Calu3 (cell line): ENCODE results near the gene SIRPA. TPM values are rescaled to one million over a fixed set of nuclear protein-coding genes. Genes with fewer than 3 reads are reported as not detected.

Source experiments
- BruUV-seq: library from RNA; stranded (reverse); fragments of 400-500 nt; replicated peaks from 2 replicates; lab custom pipeline; 2021; lab: Mats Ljungman, UMichigan
- CTCF ChIA-PET: fragments of 300-600 bp; sonication (Branson Sonifier 250); formaldehyde crosslinking; loops from one replicate; lab custom pipeline; 2022; ENCODE audit warnings: antibody characterized with exemption; lab: Charles Lee
- DNase-seq: peaks from one replicate; pipeline ENCODE4 v3.0.0; 2022
- H3K27ac Mint-ChIP-seq: one replicate; pipeline ENCODE4 v1.8.0; 2022; ENCODE audit warnings: mixed read lengths; ENCODE audit not compliant: unreplicated experiment
- H3K27me3 Mint-ChIP-seq: one replicate; pipeline ENCODE4 v1.8.0; 2022; ENCODE audit warnings: mixed read lengths; ENCODE audit not compliant: unreplicated experiment
- H3K36me3 Mint-ChIP-seq: one replicate; pipeline ENCODE4 v1.8.0; 2022; ENCODE audit warnings: mild to moderate bottlenecking, moderate library complexity, mixed read lengths; ENCODE audit not compliant: insufficient read depth, unreplicated experiment
- H3K4me1 Mint-ChIP-seq: one replicate; pipeline ENCODE4 v1.8.0; 2022; ENCODE audit warnings: mild to moderate bottlenecking, low read depth, mixed read lengths; ENCODE audit not compliant: unreplicated experiment
- H3K4me3 Mint-ChIP-seq: one replicate; pipeline ENCODE4 v1.8.0; 2022; ENCODE audit warnings: mild to moderate bottlenecking, low read depth, moderate library complexity, mixed read lengths; ENCODE audit not compliant: unreplicated experiment
- H3K9me3 Mint-ChIP-seq: one replicate; pipeline ENCODE4 v1.8.0; 2022; ENCODE audit warnings: low read depth, mixed read lengths; ENCODE audit not compliant: unreplicated experiment
- intact Hi-C: fragments of 100-400 bp; cut with micrococcal nuclease; formaldehyde crosslinking; loops from one replicate; pipeline ENCODE4 v1.10.0; 2022; ENCODE audit not compliant: unreplicated experiment
- total RNA-seq: library from RNA; stranded (reverse); gene quantifications from 2 replicates; pipeline ENCODE4 v1.2.3, GENCODE V29; 2022
- TF ChIP-seq, protein P1 (sequence below): fragments of 200-600 bp; IDR thresholded peaks from one replicate; pipeline ENCODE4 v1.8.0; 2022; ENCODE audit warnings: antibody characterized with exemption; ENCODE audit not compliant: unreplicated experiment

The SIRPA gene
- total RNA-seq, 1 experiment from 2014 or later: 24.0 TPM

DNA sequence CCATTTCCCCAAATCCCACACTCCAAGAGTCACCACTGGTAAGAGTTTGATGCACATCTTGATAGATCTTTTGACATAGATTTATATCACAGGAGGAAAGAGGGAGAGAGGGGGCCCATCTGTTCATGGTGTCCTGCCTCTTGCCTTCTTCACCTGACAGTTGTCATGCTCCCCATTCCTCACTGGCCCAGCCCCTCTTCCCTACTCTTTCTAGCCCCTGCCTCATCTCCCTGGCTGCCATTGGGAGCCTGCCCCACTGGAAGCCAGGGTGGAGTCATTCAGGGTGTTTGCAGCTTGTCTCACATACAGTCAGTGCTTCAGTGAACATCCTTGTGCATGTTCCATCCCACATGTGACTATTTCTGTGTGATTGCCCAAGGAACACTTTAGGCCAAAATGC is 27.6 kb downstream of the SIRPA start:
- no peak overlapping the region for H3K27ac Mint-ChIP-seq
- intact Hi-C loops: no loop called here
- no peaks in the 10 kb centered on the region for H3K27me3 Mint-ChIP-seq
- TF ChIP-seq, protein P1, sequence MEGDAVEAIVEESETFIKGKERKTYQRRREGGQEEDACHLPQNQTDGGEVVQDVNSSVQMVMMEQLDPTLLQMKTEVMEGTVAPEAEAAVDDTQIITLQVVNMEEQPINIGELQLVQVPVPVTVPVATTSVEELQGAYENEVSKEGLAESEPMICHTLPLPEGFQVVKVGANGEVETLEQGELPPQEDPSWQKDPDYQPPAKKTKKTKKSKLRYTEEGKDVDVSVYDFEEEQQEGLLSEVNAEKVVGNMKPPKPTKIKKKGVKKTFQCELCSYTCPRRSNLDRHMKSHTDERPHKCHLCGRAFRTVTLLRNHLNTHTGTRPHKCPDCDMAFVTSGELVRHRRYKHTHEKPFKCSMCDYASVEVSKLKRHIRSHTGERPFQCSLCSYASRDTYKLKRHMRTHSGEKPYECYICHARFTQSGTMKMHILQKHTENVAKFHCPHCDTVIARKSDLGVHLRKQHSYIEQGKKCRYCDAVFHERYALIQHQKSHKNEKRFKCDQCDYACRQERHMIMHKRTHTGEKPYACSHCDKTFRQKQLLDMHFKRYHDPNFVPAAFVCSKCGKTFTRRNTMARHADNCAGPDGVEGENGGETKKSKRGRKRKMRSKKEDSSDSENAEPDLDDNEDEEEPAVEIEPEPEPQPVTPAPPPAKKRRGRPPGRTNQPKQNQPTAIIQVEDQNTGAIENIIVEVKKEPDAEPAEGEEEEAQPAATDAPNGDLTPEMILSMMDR: no peak
- no peaks in the 10 kb centered on the region for H3K9me3 Mint-ChIP-seq
- TSS peak; percentile 6 for BruUV-seq
- CTCF ChIA-PET: no interaction called here
- DNase-seq: no peak
- peaks cover 35% of the 10 kb centered on the region for H3K4me1 Mint-ChIP-seq
- H3K4me3 Mint-ChIP-seq: no peak overlapping the region
- peaks cover 14% of the 10 kb centered on the region for H3K36me3 Mint-ChIP-seq

DNA sequence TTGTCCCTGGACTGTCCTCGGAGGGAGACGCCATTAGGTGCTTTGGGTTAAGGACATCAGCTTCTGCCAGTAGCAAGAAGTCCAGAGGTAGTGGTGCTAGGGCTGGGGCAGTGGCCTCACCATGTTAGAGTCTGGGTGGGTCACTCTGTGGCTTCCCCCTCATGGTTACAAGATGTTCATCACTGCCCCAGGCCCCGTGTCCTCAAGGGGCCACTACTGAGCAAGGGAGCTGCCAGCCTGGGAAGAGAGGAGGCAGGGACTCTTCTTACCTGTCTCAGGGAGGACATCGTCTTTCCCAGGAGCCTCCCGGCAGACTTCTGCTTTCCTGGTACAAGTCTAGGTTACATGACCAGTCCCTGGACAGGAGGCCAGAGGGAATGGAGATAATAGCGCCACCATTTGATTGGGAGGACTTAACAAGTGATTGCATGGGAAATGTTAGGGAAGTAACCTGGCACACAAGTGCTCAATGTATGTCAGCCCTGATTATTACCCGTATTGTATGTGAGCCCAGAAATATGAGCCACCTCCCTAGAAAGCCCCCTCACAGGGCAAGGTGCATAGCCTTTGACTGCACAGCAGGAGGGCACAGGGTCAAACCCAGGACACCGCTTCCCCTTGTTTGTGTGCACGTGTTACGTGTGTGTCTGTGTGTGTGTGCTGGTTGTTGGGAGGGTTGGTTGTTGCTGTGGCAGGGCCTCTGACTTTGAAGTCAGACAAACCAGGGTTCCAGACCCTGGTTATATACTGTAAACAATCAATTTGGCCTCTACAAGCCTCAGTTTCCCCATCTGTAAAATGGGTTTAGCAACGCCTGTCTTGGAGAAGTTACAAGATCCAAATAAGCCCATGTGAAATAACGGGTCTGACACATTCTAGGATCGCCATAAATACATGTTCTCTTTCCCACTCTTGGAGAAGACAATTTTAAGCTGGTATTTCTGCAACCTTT is 30.0 kb downstream of the SIRPA start:
- H3K27ac Mint-ChIP-seq: no peak overlapping the region
- no TSS peak for BruUV-seq
- no peak for DNase-seq
- TF ChIP-seq, protein P1: no peak
- no peak overlapping the region for H3K4me3 Mint-ChIP-seq
- CTCF ChIA-PET: no interaction called here
- peaks cover 14% of the 10 kb centered on the region for H3K36me3 Mint-ChIP-seq
- peaks cover 19% of the 10 kb centered on the region for H3K4me1 Mint-ChIP-seq
- intact Hi-C loops: no loop called here
- H3K27me3 Mint-ChIP-seq: no peaks in the 10 kb centered on the region
- no peaks in the 10 kb centered on the region for H3K9me3 Mint-ChIP-seq

DNA sequence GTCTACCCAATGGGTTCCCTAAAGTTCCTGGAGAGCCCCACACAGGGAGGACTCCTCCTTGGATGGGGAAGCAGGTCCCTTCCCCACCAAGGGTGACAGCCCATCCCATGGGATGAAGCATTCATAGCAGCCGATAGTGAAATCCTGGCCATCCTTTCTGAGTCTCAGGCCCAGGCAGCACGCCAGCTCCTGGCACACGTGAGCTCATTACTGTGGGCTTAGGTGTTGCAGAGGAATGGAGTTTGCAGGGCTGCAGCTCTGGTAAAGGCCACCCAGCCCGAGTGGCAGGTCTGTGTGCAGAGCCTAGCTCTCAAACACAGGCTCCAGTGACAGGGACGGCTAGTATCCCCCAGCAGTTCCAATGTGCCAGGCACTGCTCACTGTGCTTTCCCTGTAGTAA is 31.0 kb downstream of the SIRPA start:
- intact Hi-C loops: no loop called here
- no TSS peak for BruUV-seq
- Mint-ChIP-seq H3K9me3 (no peaks in the 10 kb centered on the region), H3K36me3 (peaks cover 14% of the 10 kb centered on the region), H3K27ac (no peak overlapping the region), H3K4me1 (peaks cover 9% of the 10 kb centered on the region), H3K4me3 (no peak overlapping the region), H3K27me3 (no peaks in the 10 kb centered on the region)
- DNase-seq: no peak
- TF ChIP-seq, protein P1: no peak
- CTCF ChIA-PET: no interaction called here

DNA sequence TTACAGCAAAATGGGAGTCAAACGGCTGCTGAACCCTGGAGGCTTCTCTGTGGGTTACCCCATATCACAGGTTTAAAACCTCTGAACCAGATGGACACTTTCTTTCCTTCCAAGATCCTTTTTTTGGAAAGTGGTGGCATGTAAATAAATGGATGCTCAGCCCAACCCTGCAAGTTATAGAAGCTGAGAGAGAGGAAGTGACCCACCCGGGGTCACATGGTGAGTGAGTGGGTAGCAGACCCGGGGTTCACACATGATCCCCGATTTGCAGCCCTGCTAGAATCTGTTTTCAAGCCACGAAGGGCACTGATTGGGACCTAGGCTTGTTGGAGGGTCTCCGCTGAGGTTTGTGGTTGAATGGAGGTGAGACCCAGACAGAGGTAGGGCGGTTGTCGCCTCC is 32.0 kb downstream of the SIRPA start:
- CTCF ChIA-PET: no interaction called here
- no peak overlapping the region for H3K4me3 Mint-ChIP-seq
- BruUV-seq: no TSS peak
- TF ChIP-seq, protein P1: no peak
- DNase-seq: no peak
- no peaks in the 10 kb centered on the region for H3K9me3 Mint-ChIP-seq
- no peaks in the 10 kb centered on the region for H3K27me3 Mint-ChIP-seq
- peaks cover 6% of the 10 kb centered on the region for H3K4me1 Mint-ChIP-seq
- intact Hi-C loops: no loop called here
- peaks cover 10% of the 10 kb centered on the region for H3K36me3 Mint-ChIP-seq
- H3K27ac Mint-ChIP-seq: no peak overlapping the region
